Measurements from ENCODE around the gene FAM131A. TPM values are rescaled to one million over a fixed set of nuclear protein-coding genes. Genes with fewer than 3 reads are reported as not detected.
A peak's percentile ranks its signal among the peaks of the same experiment; 100 is the strongest.

FAM131A gene
- total and polyA plus RNA-seq, 9 of the 15 experiments (the other 6 are each of a cell fraction or from before 2014, with no cell fraction given), result 0.48 to 11.1 (median 4.3) TPM

DNA sequence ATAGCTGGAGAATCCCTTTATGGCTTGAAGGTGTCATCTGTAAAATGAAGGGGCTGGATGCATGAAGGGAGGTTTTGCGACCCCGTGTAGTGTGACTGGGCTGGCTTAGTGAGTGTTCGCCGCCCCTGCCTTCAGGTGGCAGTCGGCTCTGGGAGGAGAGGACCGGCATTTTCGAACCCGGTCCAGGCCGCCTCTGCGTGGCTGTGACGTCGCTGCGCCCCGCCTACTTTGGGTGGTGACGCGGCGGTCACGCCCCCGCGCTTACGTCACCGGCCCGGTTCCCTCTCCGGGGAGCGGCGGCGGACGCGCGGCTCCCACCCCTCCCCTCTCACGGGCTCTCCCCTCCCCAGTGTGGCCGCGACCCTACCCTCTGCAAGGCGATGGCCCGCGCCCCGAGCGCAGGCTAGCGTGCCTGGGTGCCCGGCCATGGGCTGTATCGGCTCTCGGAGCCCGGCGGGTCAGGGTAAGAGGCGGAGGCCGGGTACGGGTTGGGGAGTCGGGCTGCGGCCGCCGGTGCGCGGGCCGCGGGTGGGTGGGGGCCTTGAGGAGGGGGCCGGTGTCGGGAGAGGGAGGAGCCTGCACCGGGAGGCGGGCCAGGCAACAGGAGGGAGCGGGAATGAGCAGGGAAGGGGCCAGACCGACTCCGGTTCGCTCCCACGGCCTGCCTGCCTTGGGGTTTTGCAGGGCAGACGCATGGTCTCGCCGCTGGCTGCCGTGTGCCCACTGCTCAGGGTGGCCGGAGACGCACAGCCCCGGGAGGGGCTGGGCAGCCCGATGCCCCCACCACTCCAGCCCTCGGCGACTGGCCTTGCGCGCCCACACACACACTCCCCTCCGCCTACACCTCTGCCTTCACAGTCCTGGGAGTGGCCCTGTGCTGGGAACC is 1.5 kb upstream of the FAM131A start (continued):
- TF ChIP-seq ETV1 (tag; conservative IDR thresholded peaks at IDR 0.05; ENCODE audit: low read depth) (no peak), NR2C1 (IDR thresholded peaks at IDR 0.05) (no peak), NR2C1 (tag; IDR thresholded peaks at IDR 0.05) (no peak), MYNN (IDR thresholded peaks at IDR 0.05) (peak; percentile 54; the same call in 1 of the 2 replicates), MYNN (CRISPR knock-in tag; IDR thresholded peaks at IDR 0.05) (no peak), HDAC2 (IDR thresholded peaks at IDR 0.05) (no peak), ZSCAN29 (IDR thresholded peaks at IDR 0.05) (no peak), FUS (optimal IDR thresholded peaks at IDR 0.05; ENCODE audit: low read depth, low read length) (peak; percentile 79), NCOR1 (IDR thresholded peaks at IDR 0.05) (0 out of 2 replicates have a peak, but pooled peaks have one; percentile 26), TCF3 (CRISPR knock-in tag; IDR thresholded peaks at IDR 0.05) (no peak), EHMT2 (IDR thresholded peaks at IDR 0.05) (no peak), NR2C2 (CRISPR knock-in tag; IDR thresholded peaks at IDR 0.05) (no peak), NR2C2 (tag; IDR thresholded peaks at IDR 0.05) (no peak), HSF4 (CRISPR knock-in tag; IDR thresholded peaks at IDR 0.05; ENCODE audit: borderline replicate concordance) (no peak), ZFP36 (IDR thresholded peaks at IDR 0.05; ENCODE audit: low read depth, low read length, partially characterized antibody) (no peak), WHSC1 (IDR thresholded peaks at IDR 0.05; ENCODE audit: low read length) (no peak), GABPB2 (CRISPR knock-in tag; conservative IDR thresholded peaks at IDR 0.05) (no peak), L3MBTL2 (IDR thresholded peaks at IDR 0.05) (no peak), ILF3 (IDR thresholded peaks at IDR 0.05; ENCODE audit: borderline replicate concordance) (no peak), MBD2 (IDR thresholded peaks at IDR 0.05; ENCODE audit: borderline replicate concordance, low read depth) (0 out of 2 replicates have a peak, but pooled peaks have one; percentile 40), PHF21A (IDR thresholded peaks at IDR 0.05; ENCODE audit: borderline replicate concordance, low read depth) (no peak)
- TF ChIP-seq, protein P1, sequence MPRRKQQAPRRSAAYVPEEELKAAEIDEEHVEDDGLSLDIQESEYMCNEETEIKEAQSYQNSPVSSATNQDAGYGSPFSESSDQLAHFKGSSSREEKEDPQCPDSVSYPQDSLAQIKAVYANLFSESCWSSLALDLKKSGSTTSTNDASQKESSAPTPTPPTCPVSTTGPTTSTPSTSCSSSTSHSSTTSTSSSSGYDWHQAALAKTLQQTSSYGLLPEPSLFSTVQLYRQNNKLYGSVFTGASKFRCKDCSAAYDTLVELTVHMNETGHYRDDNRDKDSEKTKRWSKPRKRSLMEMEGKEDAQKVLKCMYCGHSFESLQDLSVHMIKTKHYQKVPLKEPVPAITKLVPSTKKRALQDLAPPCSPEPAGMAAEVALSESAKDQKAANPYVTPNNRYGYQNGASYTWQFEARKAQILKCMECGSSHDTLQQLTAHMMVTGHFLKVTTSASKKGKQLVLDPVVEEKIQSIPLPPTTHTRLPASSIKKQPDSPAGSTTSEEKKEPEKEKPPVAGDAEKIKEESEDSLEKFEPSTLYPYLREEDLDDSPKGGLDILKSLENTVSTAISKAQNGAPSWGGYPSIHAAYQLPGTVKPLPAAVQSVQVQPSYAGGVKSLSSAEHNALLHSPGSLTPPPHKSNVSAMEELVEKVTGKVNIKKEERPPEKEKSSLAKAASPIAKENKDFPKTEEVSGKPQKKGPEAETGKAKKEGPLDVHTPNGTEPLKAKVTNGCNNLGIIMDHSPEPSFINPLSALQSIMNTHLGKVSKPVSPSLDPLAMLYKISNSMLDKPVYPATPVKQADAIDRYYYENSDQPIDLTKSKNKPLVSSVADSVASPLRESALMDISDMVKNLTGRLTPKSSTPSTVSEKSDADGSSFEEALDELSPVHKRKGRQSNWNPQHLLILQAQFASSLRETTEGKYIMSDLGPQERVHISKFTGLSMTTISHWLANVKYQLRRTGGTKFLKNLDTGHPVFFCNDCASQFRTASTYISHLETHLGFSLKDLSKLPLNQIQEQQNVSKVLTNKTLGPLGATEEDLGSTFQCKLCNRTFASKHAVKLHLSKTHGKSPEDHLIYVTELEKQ (CRISPR knock-in tag; IDR thresholded peaks at IDR 0.05), result no peak
- TF ChIP-seq, protein P2, sequence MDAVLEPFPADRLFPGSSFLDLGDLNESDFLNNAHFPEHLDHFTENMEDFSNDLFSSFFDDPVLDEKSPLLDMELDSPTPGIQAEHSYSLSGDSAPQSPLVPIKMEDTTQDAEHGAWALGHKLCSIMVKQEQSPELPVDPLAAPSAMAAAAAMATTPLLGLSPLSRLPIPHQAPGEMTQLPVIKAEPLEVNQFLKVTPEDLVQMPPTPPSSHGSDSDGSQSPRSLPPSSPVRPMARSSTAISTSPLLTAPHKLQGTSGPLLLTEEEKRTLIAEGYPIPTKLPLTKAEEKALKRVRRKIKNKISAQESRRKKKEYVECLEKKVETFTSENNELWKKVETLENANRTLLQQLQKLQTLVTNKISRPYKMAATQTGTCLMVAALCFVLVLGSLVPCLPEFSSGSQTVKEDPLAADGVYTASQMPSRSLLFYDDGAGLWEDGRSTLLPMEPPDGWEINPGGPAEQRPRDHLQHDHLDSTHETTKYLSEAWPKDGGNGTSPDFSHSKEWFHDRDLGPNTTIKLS (IDR thresholded peaks at IDR 0.05; ENCODE audit: borderline replicate concordance, low read depth), result peak; percentile 57; the same call in 1 of the 2 replicates
- TF ChIP-seq, protein P3, sequence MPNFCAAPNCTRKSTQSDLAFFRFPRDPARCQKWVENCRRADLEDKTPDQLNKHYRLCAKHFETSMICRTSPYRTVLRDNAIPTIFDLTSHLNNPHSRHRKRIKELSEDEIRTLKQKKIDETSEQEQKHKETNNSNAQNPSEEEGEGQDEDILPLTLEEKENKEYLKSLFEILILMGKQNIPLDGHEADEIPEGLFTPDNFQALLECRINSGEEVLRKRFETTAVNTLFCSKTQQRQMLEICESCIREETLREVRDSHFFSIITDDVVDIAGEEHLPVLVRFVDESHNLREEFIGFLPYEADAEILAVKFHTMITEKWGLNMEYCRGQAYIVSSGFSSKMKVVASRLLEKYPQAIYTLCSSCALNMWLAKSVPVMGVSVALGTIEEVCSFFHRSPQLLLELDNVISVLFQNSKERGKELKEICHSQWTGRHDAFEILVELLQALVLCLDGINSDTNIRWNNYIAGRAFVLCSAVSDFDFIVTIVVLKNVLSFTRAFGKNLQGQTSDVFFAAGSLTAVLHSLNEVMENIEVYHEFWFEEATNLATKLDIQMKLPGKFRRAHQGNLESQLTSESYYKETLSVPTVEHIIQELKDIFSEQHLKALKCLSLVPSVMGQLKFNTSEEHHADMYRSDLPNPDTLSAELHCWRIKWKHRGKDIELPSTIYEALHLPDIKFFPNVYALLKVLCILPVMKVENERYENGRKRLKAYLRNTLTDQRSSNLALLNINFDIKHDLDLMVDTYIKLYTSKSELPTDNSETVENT (CRISPR knock-in tag; IDR thresholded peaks at IDR 0.05), result peak; percentile 24; the same call in 1 of the 2 replicates
